H1 (cell line): ENCODE measurements around the gene TMEM35B. TPM values are rescaled to one million over a fixed set of nuclear protein-coding genes. Genes with fewer than 3 reads are reported as not detected.

Experiments
- CTCF ChIA-PET: fragments of 300-600 bp; sonication (Branson Sonifier 250); formaldehyde crosslinking; loops from one replicate; lab custom pipeline; 2021; ENCODE audit not compliant: partially characterized antibody; lab: Charles Lee
- POLR2A ChIA-PET: fragments of 300-600 bp; sonication (Branson Sonifier 250); formaldehyde crosslinking; loops from one replicate; lab custom pipeline; 2021; ENCODE audit warnings: inconsistent platforms; ENCODE audit not compliant: partially characterized antibody; lab: Charles Lee
- DNase-seq, 2 experiments: peaks; one replicate each; pipeline versions ENCODE4 v3.0.0 to v3.0.0-alpha.2; 2010 to 2022; ENCODE audit warnings: low spot score in 2 of 2, low read depth in 1 of 2, mixed read lengths in 1 of 2
- FAIRE-seq: peaks from 2 replicates; lab custom pipeline; 2011; peaks lifted over from hg19 to GRCh38; lab: Jason Lieb, UNC
- H2AFZ ChIP-seq: 2 replicates; pipeline ENCODE4 v1.8.1; 2012; ENCODE audit warnings: low read length, inconsistent platforms
- H2AK5ac ChIP-seq: 2 replicates; pipeline ENCODE4 v1.6.1; 2013; ENCODE audit warnings: low read depth, low read length
- H2BK120ac ChIP-seq: replicated peaks from 2 replicates; pipeline ENCODE3; 2013; ENCODE audit warnings: low read depth, low read length, inconsistent platforms
- H2BK12ac ChIP-seq: 2 replicates; pipeline ENCODE4 v1.6.1; 2013; ENCODE audit warnings: low read depth, low read length
- H2BK15ac ChIP-seq: 2 replicates; pipeline ENCODE4 v1.6.1; 2013; ENCODE audit warnings: low read length
- H2BK20ac ChIP-seq: 2 replicates; pipeline ENCODE4 v1.6.1; 2013; ENCODE audit warnings: low read length
- H2BK5ac ChIP-seq: 2 replicates; pipeline ENCODE4 v1.6.1; 2013; ENCODE audit warnings: low read depth, low read length
- H3K14ac ChIP-seq: 2 replicates; pipeline ENCODE4 v1.6.1; 2013; ENCODE audit warnings: inconsistent platforms; ENCODE audit not compliant: insufficient read length
- H3K18ac ChIP-seq: 2 replicates; pipeline ENCODE4 v1.6.1; 2013; ENCODE audit warnings: low read length; ENCODE audit errors: extremely low read depth
- H3K23ac ChIP-seq: 2 replicates; pipeline ENCODE4 v1.6.1; 2013; ENCODE audit warnings: inconsistent platforms; ENCODE audit not compliant: insufficient read length
- H3K23me2 ChIP-seq: 2 replicates; pipeline ENCODE4 v1.6.1; 2013; ENCODE audit warnings: low read depth, low read length
- H3K27ac ChIP-seq: 2 replicates; pipeline ENCODE4 v1.6.1; 2011; ENCODE audit warnings: low read depth, low read length, inconsistent platforms
- H3K27me3 ChIP-seq, 4 experiments: replicated peaks in 1 of 4; 1 replicate in 1 of 4; 2 replicates in 3 of 4; pipeline versions ENCODE4 v1.6.1 to v1.8.1; 2011 to 2013; ENCODE audit warnings: low read length in 3 of 4, mild to moderate bottlenecking in 3 of 4, inconsistent platforms in 2 of 4, mixed read lengths in 2 of 4, moderate library complexity in 1 of 4; ENCODE audit not compliant: control insufficient read depth in 3 of 4, insufficient read depth in 3 of 4; ENCODE audit errors: extremely low read depth in 1 of 4
- H3K36me3 ChIP-seq, 4 experiments: 2 replicates each; pipeline versions ENCODE4 v1.6.1 to v1.8.1; 2011 to 2013; ENCODE audit warnings: mild to moderate bottlenecking in 4 of 4, low read length in 3 of 4, moderate library complexity in 2 of 4, control low read depth in 1 of 4, inconsistent platforms in 1 of 4; ENCODE audit not compliant: insufficient read depth in 4 of 4, control insufficient read depth in 2 of 4
- H3K4ac ChIP-seq: replicated peaks from 2 replicates; pipeline ENCODE3; 2013; ENCODE audit warnings: low read length, low read depth, mixed read lengths, inconsistent platforms; ENCODE audit not compliant: insufficient read length
- H3K4me1 ChIP-seq, 4 experiments: replicated peaks in 1 of 4; 1 replicate in 1 of 4; 2 replicates in 3 of 4; pipeline versions ENCODE4 v1.6.1 to v1.8.1; 2011 to 2013; ENCODE audit warnings: low read length in 3 of 4, inconsistent platforms in 2 of 4, mixed read lengths in 1 of 4; ENCODE audit not compliant: insufficient read depth in 4 of 4, control insufficient read depth in 3 of 4
- H3K4me2 ChIP-seq, 2 experiments: 2 replicates each; pipeline versions ENCODE4 v1.6.1 to v1.8.1; 2011 to 2013; ENCODE audit warnings: low read depth in 2 of 2, low read length in 2 of 2, control low read depth in 1 of 2, inconsistent platforms in 1 of 2, mild to moderate bottlenecking in 1 of 2; ENCODE audit not compliant: insufficient read depth in 1 of 2
- H3K4me3 ChIP-seq, 4 experiments: fragments of 200-600, 300-600 bp in 1 of 4; sonication (generic), shearing (Covaris generic), sonication (Bioruptor Twin) in 1 of 4; 2 replicates each; pipeline versions ENCODE4 v1.5.1 to v1.8.1; 2011 to 2016; ENCODE audit warnings: low read length in 4 of 4, low read depth in 3 of 4, control low read depth in 2 of 4, inconsistent platforms in 2 of 4, mild to moderate bottlenecking in 2 of 4, mixed read lengths in 1 of 4, moderate library complexity in 1 of 4; ENCODE audit not compliant: insufficient read depth in 2 of 4; ENCODE audit errors: extremely low read depth in 1 of 4
- H3K56ac ChIP-seq: replicated peaks from 2 replicates; pipeline ENCODE3; 2013; ENCODE audit warnings: low read depth, mild to moderate bottlenecking, mixed read lengths, low read length, inconsistent platforms; ENCODE audit not compliant: insufficient read length
- H3K79me1 ChIP-seq: 2 replicates; pipeline ENCODE4 v1.6.1; 2013; ENCODE audit warnings: low read depth, low read length, control low read depth
- H3K79me2 ChIP-seq, 2 experiments: 2 replicates each; pipeline versions ENCODE4 v1.6.1 to v1.8.1; 2012 to 2013; ENCODE audit warnings: low read length in 2 of 2, mild to moderate bottlenecking in 2 of 2, inconsistent platforms in 1 of 2; ENCODE audit not compliant: insufficient read depth in 2 of 2, control insufficient read depth in 1 of 2
- H3K9ac ChIP-seq, 4 experiments: replicated peaks in 1 of 4; 1 replicate in 1 of 4; 2 replicates in 3 of 4; pipeline versions ENCODE4 v1.6.1 to v1.8.1; 2011 to 2013; ENCODE audit warnings: low read depth in 3 of 4, low read length in 3 of 4, control low read depth in 2 of 4, mild to moderate bottlenecking in 2 of 4, moderate library complexity in 2 of 4, inconsistent platforms in 1 of 4; ENCODE audit errors: extremely low read depth in 1 of 4
- H3K9me3 ChIP-seq, 2 experiments: 2 replicates each; pipeline versions ENCODE4 v1.6.1 to v1.8.1; 2012 to 2013; ENCODE audit warnings: mild to moderate bottlenecking in 2 of 2, moderate library complexity in 2 of 2, control low read depth in 1 of 2, inconsistent platforms in 1 of 2, low read depth in 1 of 2, low read length in 1 of 2, mixed read lengths in 1 of 2; ENCODE audit not compliant: insufficient read depth in 2 of 2
- H4K20me1 ChIP-seq, 2 experiments: replicated peaks in 1 of 2; 2 replicates each; pipeline versions ENCODE3 to v1.8.1; 2011 to 2013; ENCODE audit warnings: inconsistent platforms in 2 of 2, low read length in 2 of 2, mild to moderate bottlenecking in 1 of 2; ENCODE audit not compliant: insufficient read depth in 2 of 2, control insufficient read depth in 1 of 2
- H4K5ac ChIP-seq: 2 replicates; pipeline ENCODE4 v1.6.1; 2013; ENCODE audit warnings: low read length, low read depth, mixed read lengths, inconsistent platforms; ENCODE audit not compliant: insufficient read length
- H4K8ac ChIP-seq: 2 replicates; pipeline ENCODE4 v1.8.0; 2013; ENCODE audit warnings: mild to moderate bottlenecking, moderate library complexity, low read length, inconsistent platforms; ENCODE audit not compliant: insufficient read depth; ENCODE audit errors: extremely low read depth
- H4K91ac ChIP-seq: replicated peaks from 2 replicates; pipeline ENCODE3; 2013; ENCODE audit warnings: low read length, mixed read lengths, inconsistent platforms; ENCODE audit not compliant: insufficient read length
- CEBPB ChIP-seq: IDR thresholded peaks from 2 replicates; pipeline ENCODE4 v1.6.1; 2012; ENCODE audit warnings: low read depth, low read length
- KDM5A ChIP-seq: fragments of 200-600 bp; IDR thresholded peaks from 2 replicates; pipeline ENCODE4 v1.7.1; 2012; ENCODE audit warnings: mild to moderate bottlenecking, low read length, inconsistent platforms, mixed read lengths
- RNF2 ChIP-seq: fragments of 200-900, 300-1000 bp; sonication (generic); IDR thresholded peaks from 2 replicates; pipeline ENCODE4 v1.7.1; 2016; ENCODE audit warnings: borderline replicate concordance, low read depth, mild to moderate bottlenecking, antibody characterized with exemption, low read length; ENCODE audit not compliant: poor library complexity, severe bottlenecking; ENCODE audit errors: missing control alignments
- WGBS, 2 experiments: shearing (Covaris generic) in 1 of 2; methylation state at CpG; one replicate each; pipeline versions ENCODE4 v1.1.6 to v1.1.7; 2013 to 2015; ENCODE audit warnings: low lambda C conversion rate in 2 of 2, mixed read lengths in 2 of 2, inconsistent platforms in 1 of 2, low coverage in 1 of 2, missing lambda C conversion rate in 1 of 2; ENCODE audit not compliant: insufficient replicate concordance in 2 of 2, insufficient coverage in 1 of 2, insufficient read length in 1 of 2; ENCODE audit errors: extremely low coverage in 1 of 2, missing lambda C conversion rate in 1 of 2; 5-methylcytosine and 5-hydroxymethylcytosine counted together
- polyA plus RNA-seq, 7 experiments: library from polyadenylated mRNA; depleted of rRNA in 3 of 7; stranded (reverse) in 5 of 7; unstranded in 2 of 7; fragments of >200 nt in 5 of 7; fragments of 200-250 nt in 2 of 7; gene quantifications; 1 replicate in 5 of 7; 2 replicates in 1 of 7; 4 replicates in 1 of 7; pipeline versions ENCODE4 v1.2.1 to v1.2.3, GENCODE V29; 2011 to 2013; ENCODE audit warnings: missing spikeins in 2 of 7, mixed read lengths in 2 of 7
- total RNA-seq: library from RNA; stranded (reverse); fragmentation: NEBNext Ultra II Directional; extraction: Animal tissue kit (Norgen Biotek cat#: 25700); gene quantifications from 2 replicates; pipeline ENCODE4 v1.2.1, GENCODE V29; 2021

TMEM35B gene
- total and polyA plus RNA-seq, 2 of the 8 experiments (the other 6 are each of a cell fraction or from before 2014, with no cell fraction given), result 10.2 to 31.1 TPM

GRCh38 chr1:35030756-35031446, 45.8 kb upstream of the TMEM35B start:
- 0 out of 2 replicates have a peak, but pooled peaks have one; percentile 12 for TF ChIP-seq KDM5A
- no peak for TF ChIP-seq RNF2
- TF ChIP-seq CEBPB, result no peak
- Histone ChIP-seq H3K14ac (no peak overlapping the region), H4K91ac (no peak overlapping the region), H2BK12ac (no peak overlapping the region), H2BK15ac (no peak overlapping the region), H3K23ac (no peak overlapping the region), H3K23me2 (peaks cover 5% of the 10 kb centered on the region; the same call in 1 of the 2 replicates), H3K36me3 (0 out of 8 replicates have a peak, but pooled peaks cover 0 to 3% (median 0%) of the 10 kb centered on the region in 4 experiments), H2BK120ac (no peak overlapping the region), H3K79me1 (no peaks in the 10 kb centered on the region), H3K4ac (no peak overlapping the region), H3K4me3 (peak overlapping the region; percentile 80 to 98 (median 88)), H3K56ac (no peak overlapping the region), H2AFZ (peak overlapping the region; percentile 95; the same call in 1 of the 2 replicates), H3K18ac (no peak overlapping the region), H3K27me3 (no peaks in the 10 kb centered on the region), H4K5ac (no peak overlapping the region), H4K20me1 (peaks cover 0 to 1% of the 10 kb centered on the region in 2 experiments), H3K4me1 (no peaks in the 10 kb centered on the region), H3K9me3 (peaks cover 4 to 13% of the 10 kb centered on the region in 2 experiments; a peak in 3 of 4 replicates), H3K27ac (no peak overlapping the region; the same call in 1 of the 2 replicates), H3K9ac (peak overlapping the region; percentile 63 to 71 (median 68); a peak in 6 of 7 replicates), H4K8ac (no peak overlapping the region; the same call in 1 of the 2 replicates), H3K79me2 (no peaks in the 10 kb centered on the region), H2AK5ac (no peak overlapping the region), H3K4me2 (peak overlapping the region; percentile 77 to 88), H2BK20ac (no peak overlapping the region), H2BK5ac (no peak overlapping the region; the same call in 1 of the 2 replicates)
- FAIRE-seq (no peak), DNase-seq (peak in 1 of 2 experiments; percentile 13)
- ChIA-PET POLR2A (interaction anchor here (0.5 to 1.7 kb wide), 7 partner anchors 9 to 159 kb away, joined by 3 to 6 read pairs (median 3); partner anchors contain the start of gene TMEM35B), CTCF (interaction anchor here (0.7 to 1.7 kb wide), 4 partner anchors 11 to 178 kb away, joined by 3 to 4 read pairs (median 4); no protein-coding TSS in a partner anchor)
- WGBS, 2 experiments, result 22% methylated on average over 17 of the region's 17 CpGs; no CpG with 5 or more reads in 1 of the 2 experiments
